DND-41 (cell line): Measurements from ENCODE around the gene CCDC91.

Experiments used
- CTCF ChIP-seq: IDR thresholded peaks from 2 replicates; pipeline ENCODE4 v1.5.1; 2012; ENCODE audit warnings: borderline replicate concordance, low read length, moderate library complexity, mild to moderate bottlenecking; ENCODE audit not compliant: poor library complexity, severe bottlenecking; ENCODE audit errors: extremely low read depth
- EZH2 ChIP-seq: IDR thresholded peaks from 3 replicates; pipeline ENCODE4 v1.6.1; 2012; ENCODE audit warnings: borderline replicate concordance, low read depth, mild to moderate bottlenecking, moderate library complexity, low read length, inconsistent platforms; ENCODE audit not compliant: severe bottlenecking

GRCh38 chr12:28425526-28425925, 235.3 kb downstream of the CCDC91 start:
- TF ChIP-seq CTCF, result no peak
- TF ChIP-seq EZH2, result no peak
